Glutamatergic neuron (in vitro differentiated cells): ENCODE data around the gene TNF. TPM values are rescaled to one million over a fixed set of nuclear protein-coding genes. Genes with fewer than 3 reads are reported as not detected.
A peak's percentile ranks its signal among the peaks of the same experiment; 100 is the strongest.
"Not testable (repeated sequence)": the region's sequence is repeated elsewhere in the genome, so short reads cannot be mapped to it uniquely, and the experiment has no call there.

Experiments used
- DNase-seq: peaks from one replicate; pipeline ENCODE4 v3.0.0; 2022
- H3K27ac Mint-ChIP-seq: one replicate; pipeline ENCODE4 v1.8.0; 2020; ENCODE audit warnings: mild to moderate bottlenecking, mixed read lengths, inconsistent platforms; ENCODE audit not compliant: unreplicated experiment
- H3K27me3 Mint-ChIP-seq: one replicate; pipeline ENCODE4 v1.8.0; 2020; ENCODE audit warnings: mild to moderate bottlenecking, moderate library complexity, mixed read lengths, inconsistent platforms; ENCODE audit not compliant: unreplicated experiment
- H3K36me3 Mint-ChIP-seq: one replicate; pipeline ENCODE4 v1.8.0; 2020; ENCODE audit warnings: mild to moderate bottlenecking, mixed read lengths, inconsistent platforms; ENCODE audit not compliant: unreplicated experiment
- H3K4me1 Mint-ChIP-seq: one replicate; pipeline ENCODE4 v1.8.0; 2020; ENCODE audit warnings: mild to moderate bottlenecking, low read depth, mixed read lengths, inconsistent platforms; ENCODE audit not compliant: unreplicated experiment
- H3K4me3 Mint-ChIP-seq: one replicate; pipeline ENCODE4 v1.8.0; 2020; ENCODE audit warnings: mild to moderate bottlenecking, mixed read lengths, inconsistent platforms; ENCODE audit not compliant: unreplicated experiment
- H3K9me3 Mint-ChIP-seq: one replicate; pipeline ENCODE4 v1.8.0; 2020; ENCODE audit warnings: mild to moderate bottlenecking, moderate library complexity, mixed read lengths, inconsistent platforms; ENCODE audit not compliant: unreplicated experiment
- CTCF ChIP-seq: fragments of 200-600 bp; sonication (generic); IDR thresholded peaks from one replicate; pipeline ENCODE4 v1.5.0; 2021; ENCODE audit not compliant: partially characterized antibody, unreplicated experiment
- total RNA-seq: library from RNA; stranded (reverse); fragmentation: NEBNext Ultra II Directional; extraction: Animal tissue kit (Norgen Biotek cat#: 25700); gene quantifications from one replicate; pipeline ENCODE4 v1.2.1, GENCODE V29; 2021; ENCODE audit not compliant: unreplicated experiment

The TNF gene
- total RNA-seq, 1 donor from 2014 or later, result not detected

GRCh38 chr6:31546339-31546957 lies 28.9 kb upstream of the TNF start, which contains the start of gene ATP6V1G2:
TSS of gene ATP6V1G2 (minus strand) at chr6:31546608. CDS start at chr6:31546559, 49 bp downstream.
- peak within 1 kb of the TSS; percentile 93 for H3K4me3 Mint-ChIP-seq
- peak; percentile 90 for TF ChIP-seq CTCF

GRCh38 chr6:31546958-31547726 lies 28.2 kb upstream of the TNF start, which contains the start of gene NFKBIL1:
TSS of gene NFKBIL1 (plus strand) at chr6:31547608. CDS start at chr6:31547695, 87 bp downstream.
- peak; percentile 88 for DNase-seq
- peaks cover 15% of the 10 kb centered on the region for H3K4me1 Mint-ChIP-seq
- H3K27ac Mint-ChIP-seq, result peak within 1 kb of the TSS; percentile 95
- no peaks in the 10 kb centered on the region for H3K36me3 Mint-ChIP-seq
- peak within 1 kb of the TSS; percentile 93 for H3K4me3 Mint-ChIP-seq
- peaks cover 12% of the 10 kb centered on the region for H3K27me3 Mint-ChIP-seq
- H3K9me3 Mint-ChIP-seq, result peaks cover 22% of the 10 kb centered on the region
- TF ChIP-seq CTCF, result peak; percentile 24

More at GRCh38 chr6:31546339-31546957, 28.9 kb upstream of the TNF start, which contains the start of gene ATP6V1G2:
- Mint-ChIP-seq H3K9me3 (peaks cover 22% of the 10 kb centered on the region), H3K27me3 (peaks cover 12% of the 10 kb centered on the region), H3K4me1 (peaks cover 15% of the 10 kb centered on the region), H3K27ac (peak within 1 kb of the TSS; percentile 95), H3K36me3 (no peaks in the 10 kb centered on the region)
- peak; percentile 96 for DNase-seq

GRCh38 chr6:31547727-31548543 lies 27.4 kb upstream of the TNF start:
- Mint-ChIP-seq H3K4me3 (peak overlapping the region; percentile 93), H3K4me1 (peaks cover 12% of the 10 kb centered on the region), H3K27me3 (peaks cover 12% of the 10 kb centered on the region), H3K36me3 (no peaks in the 10 kb centered on the region), H3K27ac (peak overlapping the region; percentile 95), H3K9me3 (peaks cover 22% of the 10 kb centered on the region)
- no peak for DNase-seq
- TF ChIP-seq CTCF, result no peak

- Mint-ChIP-seq H3K36me3 (no peaks in the 10 kb centered on the region), H3K9me3 (peaks cover 22% of the 10 kb centered on the region), H3K27ac (peak overlapping the region; percentile 39), H3K27me3 (peaks cover 12% of the 10 kb centered on the region), H3K4me3 (peak overlapping the region; percentile 93), H3K4me1 (peaks cover 8% of the 10 kb centered on the region)
- no peak for DNase-seq
- no peak for TF ChIP-seq CTCF
Measured at GRCh38 chr6:31548544-31548873, 26.9 kb upstream of the TNF start.

- not testable (repeated sequence) for H3K4me3 Mint-ChIP-seq, H3K36me3 Mint-ChIP-seq, H3K4me1 Mint-ChIP-seq, H3K27me3 Mint-ChIP-seq
- Mint-ChIP-seq H3K9me3 (peaks cover 11% of the 10 kb centered on the region), H3K27ac (peak overlapping the region; percentile 38)
- peak; percentile 48 for DNase-seq
Measured at GRCh38 chr6:31551371-31551770, 24.0 kb upstream of the TNF start.
